Activated effector memory CD4-positive, alpha-beta T cell treated with anti-CD3 and anti-CD28 coated beads, Interleukin-2, amount 50 U/mL, for 16 hours (primary cell): ENCODE measurements around the gene CUTA.
A peak's percentile ranks its signal among the peaks of the same experiment; 100 is the strongest.
"Not testable (repeated sequence)": the region's sequence is repeated elsewhere in the genome, so short reads cannot be mapped to it uniquely, and the experiment has no call there.

Experiments used
- DNase-seq: peaks from one replicate; pipeline ENCODE4 v3.0.0-alpha.2; 2020

CUTA gene

DNA sequence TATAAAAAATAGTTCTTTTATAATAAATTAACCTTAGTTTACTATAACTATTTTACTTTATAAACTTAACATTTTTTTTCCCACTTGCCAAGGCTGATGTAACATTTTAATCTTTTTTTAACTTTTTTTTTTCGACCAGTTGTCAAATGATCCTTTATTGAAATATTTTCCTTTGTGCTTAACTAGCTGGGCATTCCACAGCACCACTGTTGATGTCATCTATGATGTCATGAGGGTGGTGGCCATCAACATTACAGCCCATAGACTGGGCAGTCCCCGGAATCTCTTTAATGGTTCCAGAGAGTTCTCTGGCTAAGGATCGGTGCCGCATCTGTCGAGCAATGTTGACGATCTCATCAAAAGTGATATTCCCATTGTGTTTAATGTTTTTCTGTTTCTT is 18.0 kb downstream of the CUTA start:
- not testable (repeated sequence) for DNase-seq

- not testable (repeated sequence) for DNase-seq
Observed at GRCh38 chr6:33398601-33399000, 19.3 kb downstream of the CUTA start.

GRCh38 chr6:33397541-33397940 is 20.4 kb downstream of the CUTA start:
- DNase-seq = no peak

GRCh38 chr6:33392979-33393378 is 24.9 kb downstream of the CUTA start:
- DNase-seq = no peak

DNA sequence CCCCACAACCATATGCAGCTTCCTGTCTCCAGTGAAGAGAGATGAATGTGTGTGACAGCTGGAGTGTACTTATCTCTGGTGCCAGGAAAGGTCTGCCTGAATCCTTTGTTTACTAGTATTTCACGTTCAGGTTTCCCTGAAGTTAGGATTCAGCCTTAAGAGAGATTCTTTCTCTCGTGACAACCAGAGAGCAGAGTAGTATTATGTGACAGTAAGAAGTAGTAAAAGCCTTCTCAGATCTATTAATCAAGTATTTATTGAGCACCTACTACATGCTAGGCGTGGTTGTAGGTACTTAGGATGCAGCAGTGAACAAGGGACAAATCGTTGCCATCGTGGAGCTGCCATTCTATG is 25.3 kb downstream of the CUTA start:
- no peak for DNase-seq

DNA sequence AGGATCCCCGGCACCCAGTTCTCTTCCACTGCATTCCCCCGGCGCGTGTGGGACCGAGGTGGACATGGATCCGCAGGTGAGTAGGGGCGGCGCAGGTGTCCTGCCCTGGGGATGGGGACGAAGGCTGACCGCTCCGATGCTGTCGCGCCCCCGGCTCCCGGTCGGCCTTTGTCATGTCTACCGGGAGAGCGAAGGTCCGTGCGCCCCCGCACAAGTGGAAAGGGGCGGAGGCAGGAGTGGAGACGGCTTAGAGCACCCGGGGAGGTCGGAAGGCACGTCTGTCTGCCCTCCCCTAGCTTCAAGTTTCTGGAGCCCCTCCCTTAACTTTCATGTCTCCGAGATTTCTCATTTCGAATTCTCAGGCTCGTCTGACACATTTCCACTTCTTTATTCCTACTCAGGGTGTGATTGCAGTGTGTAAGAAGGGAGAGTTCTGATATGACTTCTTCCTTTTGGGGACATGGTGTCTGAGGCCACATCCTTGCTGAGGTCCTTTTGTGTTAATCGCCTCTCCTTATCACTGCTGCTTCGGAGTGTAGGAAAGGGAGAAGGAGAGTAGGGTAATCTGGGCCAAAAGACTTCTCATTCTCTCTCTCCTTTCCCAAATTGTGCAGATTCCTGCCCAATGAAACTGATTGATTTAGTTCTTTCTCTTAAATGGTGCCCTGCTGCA is 25.8 kb downstream of the CUTA start:
- DNase-seq = no peak

DNA sequence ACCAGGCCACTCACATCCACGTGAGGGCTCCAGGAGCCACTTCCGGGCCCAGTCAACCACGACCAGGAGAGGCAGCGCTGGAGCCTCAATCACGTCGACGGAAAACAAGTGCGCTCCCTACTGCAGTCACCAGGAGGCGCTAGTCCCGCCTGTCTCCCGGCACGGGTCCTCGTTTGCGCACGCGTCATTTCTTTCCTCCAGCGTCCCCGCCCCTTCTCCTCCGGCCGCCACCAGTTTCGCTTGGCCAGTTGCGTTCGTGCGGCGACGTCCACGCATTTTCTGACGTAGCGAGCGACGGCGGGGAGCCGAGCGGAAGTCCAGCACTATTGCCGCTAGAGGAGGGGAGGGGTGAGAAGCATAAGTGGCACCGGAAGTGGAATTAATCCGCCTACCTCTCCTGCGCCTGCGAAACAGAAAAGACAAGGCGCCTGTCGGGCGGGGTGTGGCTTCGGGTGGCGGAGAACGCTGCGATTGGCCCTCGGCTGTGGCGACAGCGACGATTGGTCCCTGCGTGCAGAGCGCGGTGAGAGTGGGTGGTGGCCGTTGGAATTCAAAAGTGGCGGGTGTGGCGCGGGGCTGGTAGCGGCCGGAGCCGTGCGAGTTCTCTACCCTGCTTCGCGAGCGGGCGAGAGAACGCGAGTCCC is 26.5 kb downstream of the CUTA start, which contains the start of gene KIFC1:
KIFC1 (plus strand) TSS at position 546 of the 644 bp plus-strand sequence. CDS start 163 bp downstream, outside the sequence.
- peak; percentile 99 for DNase-seq

GRCh38 chr6:33390767-33391277 is 27.1 kb downstream of the CUTA start:
- DNase-seq = no peak

DNA sequence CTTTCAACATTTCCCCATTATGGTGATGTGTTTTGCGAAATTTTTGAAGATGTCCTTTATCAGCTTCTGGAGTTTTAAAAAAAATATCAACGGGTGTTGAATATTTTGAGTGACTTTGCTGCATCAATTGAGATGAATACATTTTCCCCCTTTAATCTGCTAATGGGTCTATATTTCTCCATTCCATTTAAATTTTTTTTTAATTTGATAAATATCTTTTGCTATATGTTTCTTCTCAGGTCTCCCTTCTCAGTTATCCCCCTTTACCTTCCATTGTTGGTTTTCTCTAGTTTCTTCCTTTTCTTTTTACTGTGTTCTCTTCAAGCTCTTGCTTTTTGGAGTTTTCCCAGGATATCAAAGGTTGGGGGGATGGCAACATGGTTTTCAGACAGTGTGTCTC is 27.7 kb downstream of the CUTA start:
- DNase-seq = no peak

DNA sequence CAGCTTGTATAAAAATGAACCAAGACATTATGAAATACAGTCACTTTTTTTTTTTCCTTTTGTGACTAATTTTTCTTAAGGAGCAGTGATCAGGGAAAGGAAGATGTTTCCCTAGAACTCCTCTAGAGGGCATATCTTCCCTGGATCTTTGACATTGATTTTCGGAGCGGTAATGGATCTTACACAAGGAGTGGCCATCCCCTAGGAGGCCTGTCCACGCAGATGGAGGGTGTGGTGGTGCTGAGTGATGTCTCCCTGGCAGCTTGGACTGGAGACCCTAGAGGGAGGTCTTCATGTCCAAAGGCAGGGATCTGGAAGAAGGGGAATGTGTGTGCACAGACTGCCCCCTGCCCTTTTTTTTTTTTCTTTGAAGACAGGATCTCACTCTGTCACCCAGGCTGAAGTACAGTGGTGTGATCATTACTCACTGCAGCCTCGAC is 33.3 kb downstream of the CUTA start:
- no peak for DNase-seq

GRCh38 chr6:33383427-33384185 is 34.3 kb downstream of the CUTA start:
- no peak for DNase-seq

- DNase-seq = no peak
Observed at GRCh38 chr6:33380272-33380981, 37.5 kb downstream of the CUTA start.

GRCh38 chr6:33379184-33379583 is 38.7 kb downstream of the CUTA start:
- not testable (repeated sequence) for DNase-seq

GRCh38 chr6:33377171-33377570 is 40.7 kb downstream of the CUTA start:
- DNase-seq = no peak

DNA sequence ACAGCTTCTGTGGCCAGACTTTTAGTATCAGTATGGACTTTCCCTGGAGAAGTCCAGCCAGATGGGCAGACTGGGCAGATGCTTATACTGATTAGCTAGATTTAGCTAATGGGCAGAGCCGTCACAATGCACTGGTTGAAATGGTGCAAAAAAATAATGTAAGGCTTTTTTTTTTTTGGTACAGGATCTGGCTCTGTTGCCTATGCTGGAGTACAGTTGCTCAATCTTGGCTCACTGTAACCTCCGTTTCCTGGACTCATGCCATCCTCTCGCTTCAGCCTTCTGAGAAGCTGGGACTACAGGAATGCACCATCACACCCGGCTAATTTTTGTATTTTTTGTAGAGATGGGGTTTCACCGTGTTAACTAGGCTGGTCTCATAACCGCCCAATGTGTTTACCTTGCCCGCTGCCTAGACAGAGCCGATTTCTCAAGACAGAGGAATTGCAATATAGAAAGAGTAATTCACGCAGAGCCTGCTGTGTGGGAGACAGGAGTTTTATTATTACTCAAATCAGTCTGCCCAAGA is 42.7 kb downstream of the CUTA start:
- DNase-seq = no peak

GRCh38 chr6:33373960-33374910 is 43.7 kb downstream of the CUTA start:
- no peak for DNase-seq

GRCh38 chr6:33372526-33373123 is 45.3 kb downstream of the CUTA start:
- DNase-seq = no peak

- not testable (repeated sequence) for DNase-seq
Observed at GRCh38 chr6:33371901-33372300, 46.0 kb downstream of the CUTA start.

- not testable (repeated sequence) for DNase-seq
Observed at GRCh38 chr6:33367715-33368025, 50.2 kb downstream of the CUTA start.

GRCh38 chr6:33367009-33367714 is 50.7 kb downstream of the CUTA start:
- no peak for DNase-seq
